Sigmoid colon (tissue), 4 donors: ENCODE results near the gene MAT2A.

Source experiments
- CTCF ChIP-seq, 4 experiments: fragments of 450-650 bp in 3 of 4; fragments of 200-600 bp in 1 of 4; IDR thresholded peaks; one replicate each; pipeline ENCODE4 v1.5.1; 2016 to 2019; ENCODE audit warnings: antibody characterized with exemption in 4 of 4, mild to moderate bottlenecking in 3 of 4, moderate library complexity in 2 of 4
- POLR2AphosphoS5 ChIP-seq, 4 donors: sonication (generic); formaldehyde crosslinking; IDR thresholded peaks; one replicate each; pipeline ENCODE4 v1.6.1; 2017; ENCODE audit warnings: antibody characterized with exemption in 4 of 4

DNA sequence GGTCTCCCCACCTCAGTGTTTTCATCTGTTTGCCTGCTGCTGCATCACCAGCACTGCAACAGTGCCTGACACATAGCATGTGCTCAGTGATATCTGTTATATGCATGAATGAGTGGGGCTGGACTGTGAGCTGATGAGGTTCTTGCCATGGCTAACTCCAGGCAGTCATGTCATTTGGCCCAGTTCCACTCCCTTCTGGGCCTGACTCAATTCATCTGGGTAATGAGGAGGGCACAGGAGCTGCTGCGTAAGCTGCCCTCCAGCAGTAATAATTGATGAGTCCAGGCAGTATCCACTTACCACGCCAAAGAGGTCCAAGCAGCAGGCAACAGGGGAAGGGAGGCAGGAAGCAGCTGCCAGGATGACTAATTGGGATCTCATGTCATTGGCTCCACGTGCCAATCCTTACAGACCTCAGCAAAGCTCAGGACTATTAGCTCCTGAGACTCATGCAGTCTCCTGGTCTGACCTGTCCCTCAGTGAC lies 34.1 kb upstream of the MAT2A start:
- TF ChIP-seq POLR2AphosphoS5 (IDR thresholded peaks at IDR 0.05): peak; percentile 29 to 63 (median 35)
- TF ChIP-seq CTCF (IDR thresholded peaks at IDR 0.05): no peak
